Measurements from ENCODE around the gene BIRC2.
A peak's percentile ranks its signal among the peaks of the same experiment; 100 is the strongest.

The BIRC2 gene

DNA sequence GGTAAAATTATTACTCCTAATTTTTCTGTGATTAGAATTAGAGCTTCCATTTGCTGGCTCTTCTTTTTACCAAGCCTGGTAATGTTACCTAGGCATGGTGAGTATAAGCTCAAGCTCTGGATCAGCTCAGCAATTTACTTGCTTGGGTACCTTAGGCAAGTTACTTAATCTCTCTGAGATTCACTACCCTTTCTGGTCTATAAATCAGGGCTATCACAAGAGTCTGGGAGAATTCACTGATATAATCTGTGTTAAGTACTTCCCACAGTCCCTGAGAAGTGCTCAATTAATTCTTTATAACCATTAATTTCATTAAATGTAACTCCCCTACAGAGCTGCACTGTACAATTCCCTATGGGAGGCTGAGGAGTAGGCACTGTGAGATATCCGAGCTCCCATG, 61.3 kb downstream of the BIRC2 start:
- Histone ChIP-seq H3K36me3 (ENCODE audit: control insufficient read depth in 1 of 2, insufficient read depth in 2 of 2, low read depth in 1 of 2, low read length in 2 of 2) (peaks cover 12 to 37% of the 10 kb centered on the region in 2 experiments), H2AK5ac (ENCODE audit: low read length, severe bottlenecking) (no peak overlapping the region), H3K18ac (ENCODE audit: low read depth in 1 of 2, low read length in 2 of 2) (no peak overlapping the region), H3K27me3 (ENCODE audit: control insufficient read depth in 1 of 2, insufficient read depth in 1 of 2, low read length in 2 of 2) (no peaks in the 10 kb centered on the region), H2AFZ (ENCODE audit: low read depth, low read length) (no peak overlapping the region), H3K4me3 (ENCODE audit: insufficient read depth in 1 of 2, low read depth in 1 of 2, low read length in 2 of 2) (no peak overlapping the region), H4K8ac (ENCODE audit: low read length) (no peak overlapping the region), H3K4ac (ENCODE audit: low read depth in 1 of 2, low read length in 2 of 2) (no peak overlapping the region), H3K14ac (ENCODE audit: low read length in 2 of 2) (no peak overlapping the region), H3K4me1 (ENCODE audit: control insufficient read depth, insufficient read depth, low read depth, low read length) (peaks cover 2% of the 10 kb centered on the region), H3K9me3 (ENCODE audit: control insufficient read depth, low read length) (no peaks in the 10 kb centered on the region), H2BK120ac (ENCODE audit: low read depth, low read length) (no peak overlapping the region), H2BK12ac (ENCODE audit: low read length in 2 of 2) (no peak overlapping the region), H2BK5ac (ENCODE audit: low read depth, low read length, poor library complexity, severe bottlenecking) (no peak overlapping the region), H3K27ac (ENCODE audit: low read length, poor library complexity, severe bottlenecking) (no peak overlapping the region), H4K91ac (ENCODE audit: low read length) (no peak overlapping the region), H3K9ac (ENCODE audit: low read length) (no peak overlapping the region), H2BK15ac (ENCODE audit: low read depth, poor library complexity, severe bottlenecking) (no peak overlapping the region), H3K4me2 (ENCODE audit: low read length, poor library complexity, severe bottlenecking) (no peak overlapping the region), H3K79me1 (replicated peaks; ENCODE audit: low read length, poor library complexity, severe bottlenecking) (peaks cover 32% of the 10 kb centered on the region), H3K23ac (ENCODE audit: low read length in 2 of 2) (no peak overlapping the region)
- DNase-seq: no peak
- 96% methylated on average over 1 of the region's 1 CpG for WGBS

DNA sequence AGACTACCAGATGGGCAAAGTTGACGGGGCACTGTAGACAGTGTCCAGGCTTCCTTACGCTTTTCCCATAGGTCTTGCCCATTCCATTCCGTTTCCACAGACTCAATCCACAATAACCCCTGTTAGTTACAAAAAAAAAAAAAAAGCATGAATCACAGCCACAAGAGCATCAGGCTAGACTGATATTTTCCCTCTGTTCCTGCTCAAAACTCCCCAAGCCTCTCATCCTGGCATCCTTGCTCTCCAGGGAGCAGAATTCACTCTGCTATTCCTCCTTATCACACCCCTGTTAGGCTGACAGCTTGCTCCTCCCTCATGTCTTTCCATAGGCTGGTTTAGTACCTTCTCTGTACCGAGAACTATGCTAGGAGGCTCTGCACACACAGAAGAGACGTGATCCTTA, 63.4 kb downstream of the BIRC2 start:
- 53% methylated on average over 5 of the region's 5 CpGs for WGBS
- Histone ChIP-seq H2BK5ac (ENCODE audit: low read depth, low read length, poor library complexity, severe bottlenecking) (no peak overlapping the region), H2AK5ac (ENCODE audit: low read length, severe bottlenecking) (no peak overlapping the region), H2BK120ac (ENCODE audit: low read depth, low read length) (no peak overlapping the region), H3K79me1 (replicated peaks; ENCODE audit: low read length, poor library complexity, severe bottlenecking) (peaks cover 27% of the 10 kb centered on the region), H2BK15ac (ENCODE audit: low read depth, poor library complexity, severe bottlenecking) (no peak overlapping the region), H3K9ac (ENCODE audit: low read length) (no peak overlapping the region), H3K27ac (ENCODE audit: low read length, poor library complexity, severe bottlenecking) (no peak overlapping the region), H3K4me2 (ENCODE audit: low read length, poor library complexity, severe bottlenecking) (no peak overlapping the region), H3K4me1 (ENCODE audit: control insufficient read depth, insufficient read depth, low read depth, low read length) (peaks cover 2% of the 10 kb centered on the region), H3K36me3 (ENCODE audit: control insufficient read depth in 1 of 2, insufficient read depth in 2 of 2, low read depth in 1 of 2, low read length in 2 of 2) (peaks cover 13 to 33% of the 10 kb centered on the region in 2 experiments), H2AFZ (ENCODE audit: low read depth, low read length) (no peak overlapping the region), H3K9me3 (ENCODE audit: control insufficient read depth, low read length) (peaks cover 6% of the 10 kb centered on the region), H4K8ac (ENCODE audit: low read length) (peak overlapping the region; percentile 38), H4K91ac (ENCODE audit: low read length) (no peak overlapping the region), H2BK12ac (ENCODE audit: low read length in 2 of 2) (no peak overlapping the region), H3K4me3 (ENCODE audit: insufficient read depth in 1 of 2, low read depth in 1 of 2, low read length in 2 of 2) (no peak overlapping the region), H3K14ac (ENCODE audit: low read length in 2 of 2) (no peak overlapping the region), H3K27me3 (ENCODE audit: control insufficient read depth in 1 of 2, insufficient read depth in 1 of 2, low read length in 2 of 2) (no peaks in the 10 kb centered on the region), H3K23ac (ENCODE audit: low read length in 2 of 2) (no peak overlapping the region), H3K4ac (ENCODE audit: low read depth in 1 of 2, low read length in 2 of 2) (no peak overlapping the region), H3K18ac (ENCODE audit: low read depth in 1 of 2, low read length in 2 of 2) (peak overlapping the region in 1 of 2 experiments; percentile 3)
- DNase-seq: peak; percentile 89

DNA sequence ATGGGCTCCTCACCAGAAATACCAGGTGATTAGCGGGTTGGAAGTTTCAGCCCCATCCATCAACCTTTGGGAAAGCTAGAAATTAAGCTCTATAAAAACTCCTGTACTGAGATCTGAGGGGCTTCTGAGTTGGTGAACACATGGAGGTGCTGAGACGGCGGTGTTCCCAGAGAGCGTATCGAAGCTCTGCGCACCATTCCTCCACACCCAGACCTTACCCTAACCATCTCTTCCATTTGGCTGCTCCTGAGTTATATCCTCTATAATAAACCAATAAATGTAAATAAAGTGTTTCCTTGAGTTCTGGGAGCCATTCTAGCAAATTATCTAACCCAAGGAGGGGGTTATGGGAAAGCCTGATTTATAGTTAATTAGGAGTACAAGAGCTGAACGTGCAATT, 64.1 kb downstream of the BIRC2 start:
- H3K23ac ChIP-seq (ENCODE audit: low read length in 2 of 2): no peak overlapping the region
- H4K91ac ChIP-seq (ENCODE audit: low read length): no peak overlapping the region
- no peak overlapping the region for H3K14ac ChIP-seq (ENCODE audit: low read length in 2 of 2)
- H3K18ac ChIP-seq (ENCODE audit: low read depth in 1 of 2, low read length in 2 of 2): no peak overlapping the region
- H3K27me3 ChIP-seq (ENCODE audit: control insufficient read depth in 1 of 2, insufficient read depth in 1 of 2, low read length in 2 of 2): no peaks in the 10 kb centered on the region
- no peak overlapping the region for H3K4me3 ChIP-seq (ENCODE audit: insufficient read depth in 1 of 2, low read depth in 1 of 2, low read length in 2 of 2)
- peaks cover 2% of the 10 kb centered on the region for H3K4me1 ChIP-seq (ENCODE audit: control insufficient read depth, insufficient read depth, low read depth, low read length)
- H3K9ac ChIP-seq (ENCODE audit: low read length): no peak overlapping the region
- no peak overlapping the region for H2AFZ ChIP-seq (ENCODE audit: low read depth, low read length)
- 89% methylated on average over 5 of the region's 7 CpGs for WGBS
- H3K36me3 ChIP-seq (ENCODE audit: control insufficient read depth in 1 of 2, insufficient read depth in 2 of 2, low read depth in 1 of 2, low read length in 2 of 2): peaks cover 10 to 26% of the 10 kb centered on the region in 2 experiments
- no peak overlapping the region for H2BK15ac ChIP-seq (ENCODE audit: low read depth, poor library complexity, severe bottlenecking)
- H2AK5ac ChIP-seq (ENCODE audit: low read length, severe bottlenecking): no peak overlapping the region
- H2BK12ac ChIP-seq (ENCODE audit: low read length in 2 of 2): no peak overlapping the region
- H2BK5ac ChIP-seq (ENCODE audit: low read depth, low read length, poor library complexity, severe bottlenecking): no peak overlapping the region
- H3K4ac ChIP-seq (ENCODE audit: low read depth in 1 of 2, low read length in 2 of 2): no peak overlapping the region
- no peak overlapping the region for H3K4me2 ChIP-seq (ENCODE audit: low read length, poor library complexity, severe bottlenecking)
- peaks cover 6% of the 10 kb centered on the region for H3K9me3 ChIP-seq (ENCODE audit: control insufficient read depth, low read length)
- no peak overlapping the region for H2BK120ac ChIP-seq (ENCODE audit: low read depth, low read length)
- DNase-seq: no peak
- H4K8ac ChIP-seq (ENCODE audit: low read length): no peak overlapping the region
- H3K27ac ChIP-seq (ENCODE audit: low read length, poor library complexity, severe bottlenecking): no peak overlapping the region
- peaks cover 26% of the 10 kb centered on the region for H3K79me1 ChIP-seq (replicated peaks; ENCODE audit: low read length, poor library complexity, severe bottlenecking)

DNA sequence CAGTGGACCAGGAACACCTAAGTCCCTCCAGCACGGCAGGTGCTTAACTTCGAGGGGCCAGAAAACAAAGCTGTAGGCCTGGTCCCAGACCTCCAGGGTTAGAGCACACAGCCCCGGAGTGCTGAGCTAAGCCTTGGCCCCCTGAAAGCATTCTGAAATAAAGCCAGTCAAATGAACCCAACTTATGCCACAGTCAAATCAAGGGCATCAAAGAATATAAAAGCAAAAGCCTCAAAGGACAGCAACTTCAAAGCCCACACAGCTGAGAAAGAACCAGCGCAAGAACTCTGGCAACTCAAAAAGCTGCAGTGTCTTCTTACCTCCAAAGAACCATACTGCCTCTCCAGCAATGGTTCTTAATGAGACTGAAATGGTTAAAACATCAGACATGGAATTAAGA, 66.5 kb downstream of the BIRC2 start:
- Histone ChIP-seq H3K14ac (ENCODE audit: low read length in 2 of 2) (no peak overlapping the region), H2BK120ac (ENCODE audit: low read depth, low read length) (no peak overlapping the region), H4K8ac (ENCODE audit: low read length) (no peak overlapping the region), H3K27ac (ENCODE audit: low read length, poor library complexity, severe bottlenecking) (no peak overlapping the region), H3K4me2 (ENCODE audit: low read length, poor library complexity, severe bottlenecking) (no peak overlapping the region), H3K79me1 (replicated peaks; ENCODE audit: low read length, poor library complexity, severe bottlenecking) (peaks cover 26% of the 10 kb centered on the region), H3K9me3 (ENCODE audit: control insufficient read depth, low read length) (peaks cover 11% of the 10 kb centered on the region), H3K4ac (ENCODE audit: low read depth in 1 of 2, low read length in 2 of 2) (no peak overlapping the region), H2AFZ (ENCODE audit: low read depth, low read length) (no peak overlapping the region), H3K9ac (ENCODE audit: low read length) (no peak overlapping the region), H3K36me3 (ENCODE audit: control insufficient read depth in 1 of 2, insufficient read depth in 2 of 2, low read depth in 1 of 2, low read length in 2 of 2) (peaks cover 3 to 11% of the 10 kb centered on the region in 2 experiments), H2AK5ac (ENCODE audit: low read length, severe bottlenecking) (no peak overlapping the region), H3K27me3 (ENCODE audit: control insufficient read depth in 1 of 2, insufficient read depth in 1 of 2, low read length in 2 of 2) (no peaks in the 10 kb centered on the region), H3K4me3 (ENCODE audit: insufficient read depth in 1 of 2, low read depth in 1 of 2, low read length in 2 of 2) (no peak overlapping the region), H2BK5ac (ENCODE audit: low read depth, low read length, poor library complexity, severe bottlenecking) (no peak overlapping the region), H2BK15ac (ENCODE audit: low read depth, poor library complexity, severe bottlenecking) (no peak overlapping the region), H3K23ac (ENCODE audit: low read length in 2 of 2) (no peak overlapping the region), H4K91ac (ENCODE audit: low read length) (no peak overlapping the region), H3K18ac (ENCODE audit: low read depth in 1 of 2, low read length in 2 of 2) (no peak overlapping the region), H2BK12ac (ENCODE audit: low read length in 2 of 2) (no peak overlapping the region), H3K4me1 (ENCODE audit: control insufficient read depth, insufficient read depth, low read depth, low read length) (peaks cover 2% of the 10 kb centered on the region)
- whole genome bisulfite sequencing: 100% methylated on average over 4 of the region's 4 CpGs
- DNase-seq: no peak

Measured in mesenchymal stem cell (in vitro differentiated cells and primary cell).